H1 (cell line): Measurements from ENCODE around the gene PLSCR3. TPM values are rescaled to one million over a fixed set of nuclear protein-coding genes. Genes with fewer than 3 reads are reported as not detected.

ENCODE experiments used
- ATF3 ChIP-seq: IDR thresholded peaks from 2 replicates; pipeline ENCODE4 v1.6.1; 2011; ENCODE audit warnings: low read depth, mild to moderate bottlenecking, low read length; ENCODE audit not compliant: insufficient read depth
- EP300 ChIP-seq, 2 experiments: IDR thresholded peaks; 1 replicate in 1 of 2; 2 replicates in 1 of 2; pipeline ENCODE4 v1.6.1; 2011 to 2012; ENCODE audit warnings: low read depth in 2 of 2, low read length in 2 of 2, mild to moderate bottlenecking in 2 of 2, borderline replicate concordance in 1 of 2, inconsistent platforms in 1 of 2, moderate library complexity in 1 of 2
- FOSL1 ChIP-seq: IDR thresholded peaks from 2 replicates; pipeline ENCODE4 v1.6.1; 2011; ENCODE audit warnings: mild to moderate bottlenecking, low read depth, low read length, moderate library complexity; ENCODE audit not compliant: insufficient read depth
- SIN3A ChIP-seq, 2 experiments: IDR thresholded peaks in 1 of 2; conservative IDR thresholded peaks in 1 of 2; 2 replicates each; pipeline ENCODE4 v1.6.1; 2011 to 2012; ENCODE audit warnings: low read length in 2 of 2, improper control_type of control experiment in 1 of 2, low read depth in 1 of 2, mild to moderate bottlenecking in 1 of 2
- TAF7 ChIP-seq: optimal IDR thresholded peaks from 2 replicates; pipeline ENCODE3; 2011; ENCODE audit warnings: low read depth, mild to moderate bottlenecking, inconsistent platforms, low read length, moderate library complexity, borderline replicate concordance
- polyA plus RNA-seq, 7 experiments: library from polyadenylated mRNA; depleted of rRNA in 3 of 7; stranded (reverse) in 5 of 7; unstranded in 2 of 7; fragments of >200 nt in 5 of 7; fragments of 200-250 nt in 2 of 7; gene quantifications; 1 replicate in 5 of 7; 2 replicates in 1 of 7; 4 replicates in 1 of 7; pipeline versions ENCODE4 v1.2.1 to v1.2.3, GENCODE V29; 2011 to 2013; ENCODE audit warnings: missing spikeins in 2 of 7, mixed read lengths in 2 of 7
- total RNA-seq: library from RNA; stranded (reverse); fragmentation: NEBNext Ultra II Directional; extraction: Animal tissue kit (Norgen Biotek cat#: 25700); gene quantifications from 2 replicates; pipeline ENCODE4 v1.2.1, GENCODE V29; 2021

Gene PLSCR3
- total and polyA plus RNA-seq, 2 of the 8 experiments (the other 6 are each of a cell fraction or from before 2014, with no cell fraction given): 36.1 to 38.7 TPM

GRCh38 chr17:7437950-7438614 lies 43.8 kb upstream of the PLSCR3 start (continued):
- TF ChIP-seq FOSL1: no peak
- peak in 1 of 2 experiments; percentile 30; a peak in 1 of 3 replicates for TF ChIP-seq EP300 (IDR thresholded peaks at IDR 0.05; ENCODE audit: borderline replicate concordance in 1 of 2, low read depth in 2 of 2, low read length in 2 of 2)
- no peak for TF ChIP-seq ATF3
- TF ChIP-seq TAF7: peak; percentile 31
- peak; percentile 28 to 50; a peak in 3 of 4 replicates for TF ChIP-seq SIN3A (conservative IDR thresholded peaks at IDR 0.05 in 1 of 2, IDR thresholded peaks at IDR 0.05 in 1 of 2; ENCODE audit: low read depth in 1 of 2, low read length in 2 of 2)
- TF ChIP-seq, all 59 proteins: peak for 6
